ENCODE data around the gene ADAM22. TPM values are rescaled to one million over a fixed set of nuclear protein-coding genes. Genes with fewer than 3 reads are reported as not detected.
"Not testable (repeated sequence)": the region's sequence is repeated elsewhere in the genome, so short reads cannot be mapped to it uniquely, and the experiment has no call there.

ADAM22 gene
- total and polyA plus RNA-seq, 10 donors: 0.43 to 4.4 (median 3.0) TPM

DNA sequence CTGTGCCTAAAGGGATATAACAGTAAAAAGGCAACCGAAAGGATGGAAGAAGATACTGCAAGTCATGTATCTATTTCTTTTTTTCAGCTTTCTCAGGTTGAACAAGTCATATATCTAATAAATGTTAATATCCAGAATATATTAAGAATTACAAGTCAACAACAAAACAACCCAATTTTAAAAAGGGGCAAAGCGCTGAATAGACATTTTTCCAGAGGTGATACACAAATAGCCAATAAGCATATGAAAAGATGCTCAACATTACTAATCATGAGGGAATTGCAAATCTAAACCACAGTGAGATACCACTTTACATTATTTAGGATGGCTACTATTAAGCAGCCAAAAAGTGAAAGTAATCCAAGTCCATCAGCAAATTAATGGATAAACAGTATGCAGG lies 34.8 kb upstream of the ADAM22 start:
- Histone ChIP-seq H3K27me3 (replicated peaks in 1 of 7) (no peaks in the 10 kb centered on the region), H3K4me3 (no peak overlapping the region), H3K27ac (no peak overlapping the region), H3K36me3 (peaks cover 0 to 99% (median 18%) of the 10 kb centered on the region in 6 donors), H3K9me3 (no peaks in the 10 kb centered on the region), H3K4me1 (no peaks in the 10 kb centered on the region)
- no peak for DNase-seq
- intact Hi-C loops (cut with DNase I; ENCODE audit: low total_unique reads): no loop called here
- 96 to 100% (median 99%) methylated on average over 2 of the region's 2 CpGs for WGBS, 5 donors
- TF ChIP-seq POLR2AphosphoS5 (IDR thresholded peaks at IDR 0.05) (no peak), CTCF (IDR thresholded peaks at IDR 0.05 in 8 of 11, conservative IDR thresholded peaks at IDR 0.05 in 3 of 11) (no peak), POLR2A (IDR thresholded peaks at IDR 0.05) (no peak)

DNA sequence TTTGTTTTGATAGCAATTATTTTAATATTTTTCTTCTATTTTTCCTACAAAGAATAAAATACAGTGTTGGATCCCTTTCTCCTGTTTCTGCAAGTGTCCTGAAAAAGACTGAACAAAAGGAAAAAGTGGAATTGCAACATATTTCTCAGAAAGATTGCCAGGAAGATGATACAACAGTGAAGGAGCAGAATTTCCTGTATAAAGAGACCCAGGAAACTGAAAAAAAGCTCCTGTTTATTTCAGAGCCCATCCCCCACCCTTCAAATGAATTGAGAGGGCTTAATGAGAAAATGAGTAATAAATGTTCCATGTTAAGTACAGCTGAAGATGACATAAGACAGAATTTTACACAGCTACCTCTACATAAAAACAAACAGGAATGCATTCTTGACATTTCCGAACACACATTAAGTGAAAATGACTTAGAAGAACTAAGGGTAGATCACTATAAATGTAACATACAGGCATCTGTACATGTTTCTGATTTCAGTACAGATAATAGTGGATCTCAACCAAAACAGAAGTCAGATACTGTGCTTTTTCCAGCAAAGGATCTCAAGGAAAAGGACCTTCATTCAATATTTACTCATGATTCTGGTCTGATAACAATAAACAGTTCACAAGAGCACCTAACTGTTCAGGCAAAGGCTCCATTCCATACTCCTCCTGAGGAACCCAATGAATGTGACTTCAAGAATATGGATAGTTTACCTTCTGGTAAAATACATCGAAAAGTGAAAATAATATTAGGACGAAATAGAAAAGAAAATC lies 26.7 kb upstream of the ADAM22 start:
- intact Hi-C loops (cut with DNase I; ENCODE audit: low total_unique reads); H3K9me3 ChIP-seq; DNase-seq; H3K27me3 ChIP-seq (replicated peaks in 1 of 7); H3K4me3 ChIP-seq; H3K4me1 ChIP-seq: not testable (repeated sequence)
- H3K36me3 ChIP-seq: peaks cover 0 to 52% (median 5%) of the 10 kb centered on the region in 6 donors
- peak overlapping the region in 2 of 8 donors; percentile 1 to 18 for H3K27ac ChIP-seq
- 92 to 100% (median 94%) methylated on average over 3 of the region's 3 CpGs for WGBS, 5 donors

DNA sequence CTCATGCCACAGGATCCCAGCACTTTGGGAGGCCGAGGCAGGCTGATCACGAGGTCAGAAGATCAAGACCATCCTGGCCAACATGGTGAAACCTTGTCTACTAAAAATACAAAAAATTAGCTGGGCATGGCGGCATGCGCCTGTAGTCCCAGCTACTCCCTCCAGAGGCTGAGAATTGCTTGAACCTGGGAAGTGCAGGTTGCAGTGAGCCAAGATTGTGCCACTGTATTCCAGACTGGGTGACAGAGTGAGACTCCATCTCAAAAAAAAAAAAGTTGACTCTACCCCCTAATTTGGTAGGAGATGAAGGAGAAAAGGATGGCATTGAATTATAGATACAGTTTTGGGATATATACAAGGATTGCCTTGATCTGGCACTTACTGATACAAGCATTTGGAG lies 25.2 kb upstream of the ADAM22 start:
- intact Hi-C loops (cut with DNase I; ENCODE audit: low total_unique reads): not testable (repeated sequence)

GRCh38 chr7:87912121-87912520 lies 21.9 kb upstream of the ADAM22 start:
- TF ChIP-seq POLR2A (IDR thresholded peaks at IDR 0.05): no peak
- no peak for TF ChIP-seq CTCF (IDR thresholded peaks at IDR 0.05 in 8 of 11, conservative IDR thresholded peaks at IDR 0.05 in 3 of 11)
- H3K4me3 ChIP-seq: no peak overlapping the region
- no peaks in the 10 kb centered on the region for H3K9me3 ChIP-seq
- DNase-seq: no peak
- no peaks in the 10 kb centered on the region for H3K27me3 ChIP-seq (replicated peaks in 1 of 7)
- intact Hi-C loops (cut with DNase I; ENCODE audit: low total_unique reads): no loop called here
- peaks cover 0 to 2% (median 0%) of the 10 kb centered on the region in 6 donors for H3K4me1 ChIP-seq
- H3K27ac ChIP-seq: no peak overlapping the region
- H3K36me3 ChIP-seq: peaks cover 0 to 10% (median 0%) of the 10 kb centered on the region in 6 donors
- WGBS, 5 donors: 65 to 89% (median 74%) methylated on average over 4 of the region's 4 CpGs

More for the DNA sequence above, 25.2 kb upstream of the ADAM22 start:
- H3K27ac ChIP-seq; H3K9me3 ChIP-seq; H3K4me1 ChIP-seq; DNase-seq; H3K27me3 ChIP-seq (replicated peaks in 1 of 7); H3K4me3 ChIP-seq: not testable (repeated sequence)
- 96 to 99% (median 97%) methylated on average over 4 of the region's 4 CpGs for WGBS, 5 donors
- H3K36me3 ChIP-seq: peaks cover 0 to 37% (median 3%) of the 10 kb centered on the region in 6 donors

- no peak for TF ChIP-seq CTCF (IDR thresholded peaks at IDR 0.05 in 8 of 11, conservative IDR thresholded peaks at IDR 0.05 in 3 of 11)
- no peak for TF ChIP-seq POLR2AphosphoS5 (IDR thresholded peaks at IDR 0.05)
- TF ChIP-seq POLR2A (IDR thresholded peaks at IDR 0.05): no peak
- no peaks in the 10 kb centered on the region for H3K4me1 ChIP-seq
- H3K27me3 ChIP-seq (replicated peaks in 1 of 7): no peaks in the 10 kb centered on the region
- H3K27ac ChIP-seq: no peak overlapping the region
- H3K36me3 ChIP-seq: no peaks in the 10 kb centered on the region
- H3K4me3 ChIP-seq: no peak overlapping the region
- 43 to 85% (median 58%) methylated on average over 1 of the region's 1 CpG for WGBS, 5 donors
- intact Hi-C loops (cut with DNase I; ENCODE audit: low total_unique reads): no loop called here
- no peak for DNase-seq
- H3K9me3 ChIP-seq: no peaks in the 10 kb centered on the region
Observed at GRCh38 chr7:87918740-87919139, 15.3 kb upstream of the ADAM22 start.

All from spleen (tissue), 11 donors.